Lung (tissue), 16 donors: ENCODE measurements around the gene FBXO40. TPM values are rescaled to one million over a fixed set of nuclear protein-coding genes. Genes with fewer than 3 reads are reported as not detected.

Experiments
- ATAC-seq: fragments of 200-7000 bp; cut with Tn5 transposase; one replicate; pipeline ENCODE4 v1.9.1; 2020; ENCODE audit warnings: moderate number of reproducible peaks; ENCODE audit not compliant: insufficient read depth, low FRiP score
- DNase-seq, 3 donors: peaks; one replicate each; pipeline ENCODE4 v3.0.0-alpha.2; 2013 to 2017
- H3K27ac ChIP-seq, 2 donors: one replicate each; pipeline ENCODE4 v1.5.1; 2013; ENCODE audit warnings: mild to moderate bottlenecking in 2 of 2, moderate library complexity in 2 of 2, control low read depth in 1 of 2, inconsistent platforms in 1 of 2, low read depth in 1 of 2, low read length in 1 of 2
- H3K27me3 ChIP-seq, 3 donors: one replicate each; pipeline ENCODE4 v1.5.1; 2013; ENCODE audit warnings: low read length in 2 of 3; ENCODE audit not compliant: control insufficient read depth in 3 of 3, insufficient read depth in 3 of 3
- H3K36me3 ChIP-seq, 4 donors: one replicate each; pipeline ENCODE4 v1.5.1; 2013; ENCODE audit warnings: low read length in 4 of 4, mild to moderate bottlenecking in 1 of 4, moderate library complexity in 1 of 4; ENCODE audit not compliant: control insufficient read depth in 4 of 4, insufficient read depth in 4 of 4
- H3K4me1 ChIP-seq, 5 donors: one replicate each; pipeline ENCODE4 v1.5.1; 2013; ENCODE audit warnings: low read length in 5 of 5, mild to moderate bottlenecking in 2 of 5, moderate library complexity in 1 of 5; ENCODE audit not compliant: control insufficient read depth in 5 of 5, insufficient read depth in 5 of 5
- H3K4me3 ChIP-seq: one replicate; pipeline ENCODE4 v1.5.1; 2013; ENCODE audit warnings: mild to moderate bottlenecking, control low read depth, moderate library complexity
- H3K9ac ChIP-seq, 2 donors: one replicate each; pipeline ENCODE4 v1.5.1; 2013; ENCODE audit warnings: low read length in 2 of 2, control low read depth in 1 of 2; ENCODE audit not compliant: insufficient read depth in 1 of 2
- H3K9me3 ChIP-seq, 4 donors: one replicate each; pipeline ENCODE4 v1.5.1; 2013; ENCODE audit warnings: low read length in 3 of 4, mild to moderate bottlenecking in 1 of 4, moderate library complexity in 1 of 4; ENCODE audit not compliant: control insufficient read depth in 4 of 4, insufficient read depth in 3 of 4
- CTCF ChIP-seq: IDR thresholded peaks from 2 replicates; pipeline ENCODE4 v1.5.1; 2012; ENCODE audit warnings: mild to moderate bottlenecking; ENCODE audit errors: control extremely low read depth, extremely low read depth
- WGBS, 2 donors: extraction: QIAGEN DNeasy Blood & Tissue Kit; methylation state at CpG; one replicate each; pipeline ENCODE4 v1.1.7; 2013; 5-methylcytosine and 5-hydroxymethylcytosine counted together
- long read RNA-seq, 5 donors: transcript quantifications; one replicate each; lab custom pipeline, GENCODE V29; 2026
- polyA plus RNA-seq, 2 donors: library from polyadenylated mRNA; stranded (reverse); fragments of 200-250 nt; gene quantifications; one replicate each; pipeline ENCODE4 v1.2.1, GENCODE V29; 2013
- total RNA-seq, 2 donors: library from RNA; depleted of rRNA in 1 of 2; stranded (reverse); fragments of >200 nt in 1 of 2; gene quantifications; one replicate each; pipeline ENCODE4 v1.2.1, GENCODE V29; 2014 to 2021
- donor health status: control.
- donor health status: control.
- donor health status: Bipolar disorder and iron deficiency.
- donor health status: healthy.
- donor health status: DM: yes; HTN: yes; CAD: no.

The FBXO40 gene
- total RNA-seq (under 1 TPM; 0.03 to 0.06 TPM), polyA plus RNA-seq (not detected)
- long read RNA-seq, donor 1: 0 reads
- long read RNA-seq, donor 2, partial matches to known transcripts: 24 of 24 reads
- long read RNA-seq, donor 2, other reads (novel, unspliced or antisense): 0 of 24 reads
- long read RNA-seq, donor 3: 0 reads
- long read RNA-seq, donor 4: 0 reads
- long read RNA-seq, donor 5: 0 reads

GRCh38 chr3:121592856-121593702 is at the start of gene FBXO40:
FBXO40 (plus strand) TSS chr3:121593379; CDS start chr3:121620576, 27,197 bp downstream.
- peak in 1 of 3 donors; percentile 21 for DNase-seq
- Histone ChIP-seq H3K4me3 (no peak within 1 kb of the TSS), H3K9me3 (no peaks in the 10 kb centered on the region), H3K4me1 (peaks cover 0 to 3% (median 0%) of the 10 kb centered on the region in 5 donors), H3K27ac (peak within 1 kb of the TSS in 1 of 2 donors; percentile 78), H3K36me3 (no peaks in the 10 kb centered on the region), H3K27me3 (no peaks in the 10 kb centered on the region), H3K9ac (no peak within 1 kb of the TSS)
- ATAC-seq: no peak
- 48 to 68% methylated on average over 11 of the region's 11 CpGs for WGBS, 2 donors
- TF ChIP-seq CTCF: no peak

- Histone ChIP-seq H3K27me3 (no peaks in the 10 kb centered on the region), H3K4me3 (peak overlapping the region; percentile 76), H3K4me1 (peaks cover 0 to 7% (median 0%) of the 10 kb centered on the region in 5 donors), H3K36me3 (no peaks in the 10 kb centered on the region), H3K9ac (peak overlapping the region in 1 of 2 donors; percentile 69), H3K9me3 (no peaks in the 10 kb centered on the region), H3K27ac (no peak overlapping the region)
- DNase-seq: peak in 2 of 3 donors; percentile 13 to 15
- no peak for ATAC-seq
- WGBS, 2 donors: 7 to 8% methylated on average over 18 of the region's 18 CpGs
- TF ChIP-seq CTCF: no peak
Measured at GRCh38 chr3:121545049-121545573, 48.1 kb upstream of the FBXO40 start.

- peak within 1 kb of the TSS; percentile 76 for H3K4me3 ChIP-seq
- ATAC-seq (peak; percentile 99), DNase-seq (peak; percentile 91 to 98 (median 97))
- H3K9ac ChIP-seq: peak within 1 kb of the TSS in 1 of 2 donors; percentile 88
- no peaks in the 10 kb centered on the region for H3K36me3 ChIP-seq
- H3K4me1 ChIP-seq: peaks cover 0 to 7% (median 0%) of the 10 kb centered on the region in 5 donors
- peak within 1 kb of the TSS; percentile 75 to 87 for H3K27ac ChIP-seq
- TF ChIP-seq CTCF: no peak
- no peaks in the 10 kb centered on the region for H3K9me3 ChIP-seq
- WGBS, 2 donors: 0 to 1% methylated on average over 42 of the region's 42 CpGs
- no peaks in the 10 kb centered on the region for H3K27me3 ChIP-seq
Measured at GRCh38 chr3:121545574-121546455, 47.4 kb upstream of the FBXO40 start, which contains the start of gene POLQ. POLQ (minus strand) TSS chr3:121545988; CDS start chr3:121545877, 111 bp downstream.
